Measurements from ENCODE around the gene CREB5.

Gene CREB5

DNA sequence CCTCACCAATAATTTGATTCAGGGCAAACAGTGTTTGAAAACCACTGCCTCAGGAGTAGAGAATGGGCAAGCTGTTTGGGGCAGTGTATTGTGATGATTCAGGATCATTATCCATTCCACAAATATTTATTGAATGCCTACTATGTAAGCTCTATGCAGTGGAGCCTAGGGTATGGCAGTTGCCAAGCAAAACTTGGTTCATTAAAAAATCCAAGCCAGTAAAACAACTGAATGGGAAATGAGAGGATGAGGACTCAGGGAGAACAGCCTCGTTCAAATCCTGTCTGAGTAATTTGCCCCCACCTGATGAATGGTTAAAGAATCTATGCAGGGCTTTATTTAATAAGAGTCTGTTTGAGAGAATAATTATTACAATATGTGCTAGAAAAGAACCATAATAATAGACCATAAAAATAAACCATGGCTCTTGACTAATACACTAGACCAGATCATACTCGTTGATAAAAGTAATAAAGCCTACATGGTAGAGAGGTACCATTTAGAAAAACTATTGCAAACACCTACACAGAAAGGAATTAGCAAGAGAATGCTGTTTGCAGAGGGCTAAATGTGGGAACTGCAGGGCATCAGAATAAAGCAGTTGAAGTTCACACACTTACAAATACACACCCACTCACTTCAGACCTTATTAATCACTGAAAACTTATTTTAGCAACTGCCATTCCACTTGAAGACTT, 71.7 kb downstream of the CREB5 start:
- Histone ChIP-seq H3K36me3 (ENCODE audit: control insufficient read depth, insufficient read depth, low read length) (no peaks in the 10 kb centered on the region), H3K4me1 (ENCODE audit: control insufficient read depth, insufficient read depth, low read length) (peaks cover 36% of the 10 kb centered on the region), H3K4me3 (ENCODE audit: low read depth, low read length) (no peak overlapping the region), H3K9me3 (ENCODE audit: control insufficient read depth, insufficient read depth, low read length) (no peaks in the 10 kb centered on the region), H3K9ac (ENCODE audit: low read depth, low read length) (no peak overlapping the region), H3K27me3 (ENCODE audit: control insufficient read depth, insufficient read depth, low read length) (no peaks in the 10 kb centered on the region)

GRCh38 chr7:28484606-28484935, 72.3 kb downstream of the CREB5 start:
- Histone ChIP-seq H3K27me3 (ENCODE audit: control insufficient read depth, insufficient read depth, low read length) (no peaks in the 10 kb centered on the region), H3K36me3 (ENCODE audit: control insufficient read depth, insufficient read depth, low read length) (no peaks in the 10 kb centered on the region), H3K4me3 (ENCODE audit: low read depth, low read length) (no peak overlapping the region), H3K9ac (ENCODE audit: low read depth, low read length) (no peak overlapping the region), H3K4me1 (ENCODE audit: control insufficient read depth, insufficient read depth, low read length) (peaks cover 36% of the 10 kb centered on the region), H3K9me3 (ENCODE audit: control insufficient read depth, insufficient read depth, low read length) (no peaks in the 10 kb centered on the region)

DNA sequence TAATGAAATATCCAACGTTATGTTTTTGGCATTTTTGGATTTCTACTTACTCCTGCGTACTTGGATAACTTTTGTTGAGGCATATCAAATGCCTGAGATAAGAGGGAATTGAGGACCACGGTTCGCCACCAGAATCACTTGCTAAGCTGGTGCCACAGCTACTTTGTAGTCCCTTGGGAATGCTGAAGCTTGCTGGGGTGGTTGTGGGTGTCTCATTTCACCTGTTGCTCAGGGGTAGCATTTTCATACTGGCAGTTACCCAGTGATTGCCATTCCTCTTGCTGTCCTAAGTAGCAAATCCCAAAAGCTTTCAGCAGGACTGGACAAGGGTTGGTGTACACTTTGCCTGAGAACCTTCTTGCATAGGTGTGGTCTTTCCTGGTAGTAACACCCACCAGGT, 75.2 kb downstream of the CREB5 start:
- no peaks in the 10 kb centered on the region for H3K27me3 ChIP-seq (ENCODE audit: control insufficient read depth, insufficient read depth, low read length)
- no peak overlapping the region for H3K9ac ChIP-seq (ENCODE audit: low read depth, low read length)
- H3K9me3 ChIP-seq (ENCODE audit: control insufficient read depth, insufficient read depth, low read length): no peaks in the 10 kb centered on the region
- H3K4me1 ChIP-seq (ENCODE audit: control insufficient read depth, insufficient read depth, low read length): peaks cover 17% of the 10 kb centered on the region
- H3K36me3 ChIP-seq (ENCODE audit: control insufficient read depth, insufficient read depth, low read length): no peaks in the 10 kb centered on the region
- H3K4me3 ChIP-seq (ENCODE audit: low read depth, low read length): no peak overlapping the region

- Histone ChIP-seq H3K4me1 (ENCODE audit: control insufficient read depth, insufficient read depth, low read length) (peaks cover 10% of the 10 kb centered on the region), H3K27me3 (ENCODE audit: control insufficient read depth, insufficient read depth, low read length) (no peaks in the 10 kb centered on the region), H3K9ac (ENCODE audit: low read depth, low read length) (no peak overlapping the region), H3K4me3 (ENCODE audit: low read depth, low read length) (no peak overlapping the region), H3K36me3 (ENCODE audit: control insufficient read depth, insufficient read depth, low read length) (no peaks in the 10 kb centered on the region), H3K9me3 (ENCODE audit: control insufficient read depth, insufficient read depth, low read length) (no peaks in the 10 kb centered on the region)
These were observed 75.9 kb downstream of the CREB5 start for GRCh38 chr7:28488061-28488791.

DNA sequence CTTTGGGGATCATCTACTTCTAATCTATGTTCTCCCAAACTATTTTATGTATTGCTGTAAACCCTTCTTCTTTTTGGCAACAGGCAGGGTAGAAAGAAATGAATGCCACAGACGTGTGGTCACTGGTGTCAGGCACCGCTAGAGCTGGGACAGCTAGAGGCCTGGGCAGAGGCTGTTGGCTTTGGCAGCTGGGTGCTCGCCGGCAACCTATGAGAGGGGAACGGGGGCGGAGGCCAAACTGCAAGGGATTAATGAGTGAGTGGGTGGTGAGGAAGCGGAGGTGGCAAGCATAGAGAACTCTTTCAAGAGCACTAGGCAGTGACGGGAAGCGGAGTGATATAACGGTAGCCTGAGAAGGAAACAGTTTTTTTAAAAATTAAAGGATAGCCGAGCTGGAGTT, 78.5 kb downstream of the CREB5 start:
- H3K27me3 ChIP-seq (ENCODE audit: control insufficient read depth, insufficient read depth, low read length): no peaks in the 10 kb centered on the region
- H3K36me3 ChIP-seq (ENCODE audit: control insufficient read depth, insufficient read depth, low read length): no peaks in the 10 kb centered on the region
- peaks cover 7% of the 10 kb centered on the region for H3K4me1 ChIP-seq (ENCODE audit: control insufficient read depth, insufficient read depth, low read length)
- no peak overlapping the region for H3K4me3 ChIP-seq (ENCODE audit: low read depth, low read length)
- H3K9me3 ChIP-seq (ENCODE audit: control insufficient read depth, insufficient read depth, low read length): no peaks in the 10 kb centered on the region
- no peak overlapping the region for H3K9ac ChIP-seq (ENCODE audit: low read depth, low read length)

GRCh38 chr7:28493477-28493876, 81.2 kb downstream of the CREB5 start:
- Histone ChIP-seq H3K4me1 (ENCODE audit: control insufficient read depth, insufficient read depth, low read length) (no peaks in the 10 kb centered on the region), H3K9ac (ENCODE audit: low read depth, low read length) (no peak overlapping the region), H3K9me3 (ENCODE audit: control insufficient read depth, insufficient read depth, low read length) (no peaks in the 10 kb centered on the region), H3K4me3 (ENCODE audit: low read depth, low read length) (no peak overlapping the region), H3K36me3 (ENCODE audit: control insufficient read depth, insufficient read depth, low read length) (no peaks in the 10 kb centered on the region), H3K27me3 (ENCODE audit: control insufficient read depth, insufficient read depth, low read length) (no peaks in the 10 kb centered on the region)

- H3K36me3 ChIP-seq (ENCODE audit: control insufficient read depth, insufficient read depth, low read length): no peaks in the 10 kb centered on the region
- no peak overlapping the region for H3K4me3 ChIP-seq (ENCODE audit: low read depth, low read length)
- H3K9me3 ChIP-seq (ENCODE audit: control insufficient read depth, insufficient read depth, low read length): no peaks in the 10 kb centered on the region
- H3K9ac ChIP-seq (ENCODE audit: low read depth, low read length): no peak overlapping the region
- H3K27me3 ChIP-seq (ENCODE audit: control insufficient read depth, insufficient read depth, low read length): no peaks in the 10 kb centered on the region
- H3K4me1 ChIP-seq (ENCODE audit: control insufficient read depth, insufficient read depth, low read length): no peaks in the 10 kb centered on the region
These were observed 84.7 kb downstream of the CREB5 start for GRCh38 chr7:28497009-28497408.

GRCh38 chr7:28498636-28499035, 86.3 kb downstream of the CREB5 start:
- H3K36me3 ChIP-seq (ENCODE audit: control insufficient read depth, insufficient read depth, low read length): no peaks in the 10 kb centered on the region
- no peaks in the 10 kb centered on the region for H3K27me3 ChIP-seq (ENCODE audit: control insufficient read depth, insufficient read depth, low read length)
- H3K4me1 ChIP-seq (ENCODE audit: control insufficient read depth, insufficient read depth, low read length): no peaks in the 10 kb centered on the region
- H3K4me3 ChIP-seq (ENCODE audit: low read depth, low read length): no peak overlapping the region
- no peak overlapping the region for H3K9ac ChIP-seq (ENCODE audit: low read depth, low read length)
- H3K9me3 ChIP-seq (ENCODE audit: control insufficient read depth, insufficient read depth, low read length): no peaks in the 10 kb centered on the region

- H3K4me3 ChIP-seq (ENCODE audit: low read depth, low read length): no peak overlapping the region
- H3K4me1 ChIP-seq (ENCODE audit: control insufficient read depth, insufficient read depth, low read length): no peaks in the 10 kb centered on the region
- no peak overlapping the region for H3K9ac ChIP-seq (ENCODE audit: low read depth, low read length)
- H3K9me3 ChIP-seq (ENCODE audit: control insufficient read depth, insufficient read depth, low read length): no peaks in the 10 kb centered on the region
- H3K27me3 ChIP-seq (ENCODE audit: control insufficient read depth, insufficient read depth, low read length): no peaks in the 10 kb centered on the region
- no peaks in the 10 kb centered on the region for H3K36me3 ChIP-seq (ENCODE audit: control insufficient read depth, insufficient read depth, low read length)
These were observed 87.8 kb downstream of the CREB5 start for GRCh38 chr7:28500138-28500537.

GRCh38 chr7:28502408-28502807, 90.1 kb downstream of the CREB5 start:
- Histone ChIP-seq H3K36me3 (ENCODE audit: control insufficient read depth, insufficient read depth, low read length) (no peaks in the 10 kb centered on the region), H3K4me3 (ENCODE audit: low read depth, low read length) (no peak overlapping the region), H3K9ac (ENCODE audit: low read depth, low read length) (no peak overlapping the region), H3K27me3 (ENCODE audit: control insufficient read depth, insufficient read depth, low read length) (no peaks in the 10 kb centered on the region), H3K4me1 (ENCODE audit: control insufficient read depth, insufficient read depth, low read length) (no peaks in the 10 kb centered on the region), H3K9me3 (ENCODE audit: control insufficient read depth, insufficient read depth, low read length) (no peaks in the 10 kb centered on the region)

DNA sequence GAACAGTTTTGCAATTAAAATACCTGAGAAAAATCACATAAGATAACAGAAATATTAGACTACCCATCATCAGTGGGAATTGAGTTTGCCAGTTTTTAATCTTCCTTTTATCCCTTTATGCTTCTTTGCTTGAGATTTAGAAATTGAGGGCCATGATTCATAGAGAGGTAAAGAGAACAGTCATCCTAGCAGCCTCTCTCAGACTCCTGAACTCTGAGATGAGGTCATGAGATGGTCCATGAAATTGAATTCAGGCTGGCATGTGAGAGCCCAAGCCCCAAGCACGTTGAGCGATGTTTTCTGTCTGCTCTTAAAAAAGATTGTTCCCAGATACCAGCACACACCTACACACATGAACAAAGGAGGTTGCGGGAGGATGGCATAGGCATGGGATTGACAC, 91.1 kb downstream of the CREB5 start:
- H3K27me3 ChIP-seq (ENCODE audit: control insufficient read depth, insufficient read depth, low read length): no peaks in the 10 kb centered on the region
- no peak overlapping the region for H3K9ac ChIP-seq (ENCODE audit: low read depth, low read length)
- no peak overlapping the region for H3K4me3 ChIP-seq (ENCODE audit: low read depth, low read length)
- H3K36me3 ChIP-seq (ENCODE audit: control insufficient read depth, insufficient read depth, low read length): no peaks in the 10 kb centered on the region
- H3K9me3 ChIP-seq (ENCODE audit: control insufficient read depth, insufficient read depth, low read length): no peaks in the 10 kb centered on the region
- H3K4me1 ChIP-seq (ENCODE audit: control insufficient read depth, insufficient read depth, low read length): no peaks in the 10 kb centered on the region

GRCh38 chr7:28505014-28505413, 92.7 kb downstream of the CREB5 start:
- Histone ChIP-seq H3K9me3 (ENCODE audit: control insufficient read depth, insufficient read depth, low read length) (no peaks in the 10 kb centered on the region), H3K36me3 (ENCODE audit: control insufficient read depth, insufficient read depth, low read length) (no peaks in the 10 kb centered on the region), H3K27me3 (ENCODE audit: control insufficient read depth, insufficient read depth, low read length) (no peaks in the 10 kb centered on the region), H3K4me1 (ENCODE audit: control insufficient read depth, insufficient read depth, low read length) (no peaks in the 10 kb centered on the region), H3K4me3 (ENCODE audit: low read depth, low read length) (no peak overlapping the region), H3K9ac (ENCODE audit: low read depth, low read length) (no peak overlapping the region)

Measured in iPS-15b (cell line).